UCSD-AML1 (cell line): ENCODE data around the gene INPP1.
A peak's percentile ranks its signal among the peaks of the same experiment; 100 is the strongest.
"Not testable (repeated sequence)": the region's sequence is repeated elsewhere in the genome, so short reads cannot be mapped to it uniquely, and the experiment has no call there.

Source experiments
- DNase-seq: peaks from one replicate; lab custom pipeline; 2025; ENCODE audit not compliant: unreplicated experiment; lab: John Stamatoyannopoulos, UW

INPP1 gene, protein sequence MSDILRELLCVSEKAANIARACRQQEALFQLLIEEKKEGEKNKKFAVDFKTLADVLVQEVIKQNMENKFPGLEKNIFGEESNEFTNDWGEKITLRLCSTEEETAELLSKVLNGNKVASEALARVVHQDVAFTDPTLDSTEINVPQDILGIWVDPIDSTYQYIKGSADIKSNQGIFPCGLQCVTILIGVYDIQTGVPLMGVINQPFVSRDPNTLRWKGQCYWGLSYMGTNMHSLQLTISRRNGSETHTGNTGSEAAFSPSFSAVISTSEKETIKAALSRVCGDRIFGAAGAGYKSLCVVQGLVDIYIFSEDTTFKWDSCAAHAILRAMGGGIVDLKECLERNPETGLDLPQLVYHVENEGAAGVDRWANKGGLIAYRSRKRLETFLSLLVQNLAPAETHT

DNA sequence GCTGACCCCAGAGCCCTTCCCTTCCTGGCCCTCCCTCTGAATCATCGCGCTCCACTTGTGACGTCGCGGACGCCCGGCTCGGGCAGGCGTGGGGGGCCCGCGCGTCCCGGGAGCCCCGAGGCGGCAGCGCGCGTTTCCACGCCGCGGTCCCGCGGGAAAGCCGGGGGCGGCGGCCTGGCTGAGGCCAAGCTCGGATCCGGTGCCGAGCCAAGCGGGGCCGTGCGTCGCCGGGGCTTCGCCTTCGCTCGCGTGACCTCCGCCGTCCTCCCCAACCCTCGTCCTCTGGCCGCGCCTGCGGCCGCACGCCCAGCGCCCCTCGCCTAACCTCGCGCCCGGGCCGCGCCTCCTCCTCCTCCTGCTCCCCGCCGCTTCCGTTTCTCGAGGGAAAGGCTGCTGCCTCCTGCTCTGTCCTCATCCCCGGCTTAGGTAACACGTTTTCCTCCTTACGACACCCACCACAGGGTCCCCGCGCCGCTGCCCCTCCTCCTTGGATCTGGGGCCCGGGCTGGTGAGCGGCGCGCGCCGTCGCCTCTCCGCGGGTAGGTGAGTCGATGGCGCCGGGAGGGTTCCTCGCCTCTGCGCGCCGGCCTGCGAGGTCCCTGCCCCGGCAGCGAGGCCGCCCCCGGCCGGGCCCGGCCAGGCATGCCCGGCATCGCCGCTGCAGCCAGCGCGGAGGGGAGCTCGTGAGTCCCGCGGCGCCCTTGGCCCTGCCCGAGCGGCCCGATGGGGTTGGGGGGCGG lies at the start of gene INPP1:
Gene INPP1 (plus strand): TSS at position 54 of the 740 bp plus-strand sequence. CDS start 16,514 bp downstream, outside the sequence.
- DNase-seq, result peak; percentile 76

DNA sequence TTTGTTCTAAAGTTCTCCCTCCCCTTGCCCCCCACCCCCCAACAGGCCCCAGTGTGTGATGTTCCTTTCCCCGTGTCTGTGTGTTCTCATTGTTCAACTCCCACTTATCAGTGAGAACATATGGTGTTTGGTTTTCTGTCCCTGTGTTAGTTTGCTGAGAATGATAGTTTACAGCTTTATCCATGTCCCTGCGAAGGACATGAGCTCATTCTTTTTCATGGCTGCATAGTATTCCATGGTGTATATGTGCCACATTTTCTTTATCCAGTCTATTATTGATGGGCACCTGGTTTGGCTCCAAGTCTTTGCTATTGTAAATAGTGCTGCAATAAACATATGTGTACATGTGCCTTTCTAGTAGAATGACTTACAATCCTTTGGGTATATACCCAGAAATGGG lies 45.5 kb upstream of the INPP1 start:
- DNase-seq, result not testable (repeated sequence)

DNA sequence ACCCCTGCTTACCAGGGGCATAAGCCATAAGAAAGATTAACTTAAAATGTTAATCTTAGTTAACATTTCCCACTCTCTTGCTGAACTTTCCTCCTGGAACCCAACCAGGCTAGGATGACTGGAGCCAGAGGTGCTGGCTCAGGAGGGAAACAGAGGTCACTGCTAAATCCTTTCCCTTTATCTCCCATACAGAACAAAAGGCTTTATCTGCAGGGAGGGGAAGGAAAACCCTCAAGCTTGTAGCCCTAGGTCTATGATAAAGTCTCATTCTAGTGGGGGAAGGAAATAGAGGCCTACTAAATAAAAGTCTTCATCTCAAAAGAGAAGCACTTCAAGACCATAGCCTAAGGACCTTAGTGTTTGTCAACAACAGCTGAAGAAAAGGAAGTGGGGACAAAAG lies 42.4 kb upstream of the INPP1 start:
- DNase-seq, result no peak

DNA sequence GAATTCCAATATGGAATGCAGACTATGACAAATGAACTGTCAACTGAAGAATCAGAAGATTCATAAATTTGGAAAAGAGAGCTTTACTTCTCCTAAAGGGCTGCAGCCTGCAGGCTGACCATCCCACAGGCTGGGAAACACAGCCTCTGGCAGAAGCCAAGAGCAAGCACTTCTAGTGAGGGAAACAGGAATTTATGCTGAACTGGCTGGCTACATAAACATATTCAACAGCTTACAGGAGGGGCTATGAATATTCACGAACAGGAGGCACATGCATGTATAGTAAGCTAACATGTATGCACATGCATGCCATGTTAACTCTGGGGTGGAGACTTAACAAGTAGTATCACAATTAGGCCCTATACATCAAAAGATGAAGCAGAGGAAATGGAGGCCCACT lies 41.3 kb upstream of the INPP1 start:
- DNase-seq, result no peak

DNA sequence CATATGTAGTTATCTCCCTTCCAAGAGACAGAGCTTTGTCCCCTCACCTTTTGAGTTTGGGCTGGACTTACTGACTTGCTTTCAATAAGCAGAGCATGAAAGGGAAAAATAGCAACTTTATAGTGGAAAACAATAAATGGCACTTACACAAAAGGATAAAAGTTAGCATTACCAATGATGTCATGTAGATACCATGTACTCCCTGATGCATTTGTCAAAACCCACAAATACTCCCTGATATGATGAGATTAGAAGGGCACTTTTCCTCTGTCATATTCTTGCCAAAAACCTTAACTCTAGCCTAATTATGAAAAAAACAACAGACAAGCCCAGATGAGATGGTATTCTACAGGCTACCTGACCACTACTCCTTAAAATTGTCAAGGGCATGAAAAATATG lies 39.7 kb upstream of the INPP1 start:
- no peak for DNase-seq

DNA sequence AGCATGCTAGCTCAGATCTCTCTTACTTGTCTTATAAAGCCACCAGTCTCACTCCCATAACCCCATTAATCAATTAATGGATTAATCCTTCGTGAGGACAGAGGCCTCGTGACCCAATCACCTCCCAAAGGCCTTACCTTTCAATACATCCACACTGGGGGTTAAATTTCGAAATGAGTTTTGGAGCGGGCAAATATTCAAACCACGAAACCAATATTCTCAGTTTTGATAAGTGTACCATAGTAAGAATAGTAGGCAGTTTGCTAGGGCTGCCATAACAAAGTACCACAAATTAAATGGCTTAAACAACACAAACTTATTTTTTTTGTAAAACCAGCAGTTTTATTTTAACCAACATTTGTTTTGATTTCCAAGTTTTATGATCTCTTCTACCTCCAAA lies 39.0 kb upstream of the INPP1 start:
- DNase-seq, result no peak

DNA sequence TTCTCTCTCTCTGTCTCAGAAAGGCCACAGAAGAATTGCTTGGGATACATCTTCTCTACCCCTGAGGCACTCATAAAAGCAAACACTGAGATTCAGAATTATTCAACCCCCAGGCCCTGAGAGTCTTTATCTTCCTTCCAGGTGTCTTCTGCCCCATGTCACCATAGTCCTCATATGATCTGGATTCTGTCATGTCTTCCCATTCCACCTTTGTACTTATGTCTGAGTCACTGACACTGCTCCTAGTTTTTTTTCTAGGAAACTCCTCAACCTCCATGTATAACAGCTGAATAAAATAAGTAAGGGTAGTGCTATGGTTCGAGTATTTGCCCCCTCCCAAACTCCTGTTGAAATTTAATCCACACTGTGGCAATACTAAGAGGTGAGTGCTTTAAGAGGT lies 35.4 kb upstream of the INPP1 start:
- no peak for DNase-seq

DNA sequence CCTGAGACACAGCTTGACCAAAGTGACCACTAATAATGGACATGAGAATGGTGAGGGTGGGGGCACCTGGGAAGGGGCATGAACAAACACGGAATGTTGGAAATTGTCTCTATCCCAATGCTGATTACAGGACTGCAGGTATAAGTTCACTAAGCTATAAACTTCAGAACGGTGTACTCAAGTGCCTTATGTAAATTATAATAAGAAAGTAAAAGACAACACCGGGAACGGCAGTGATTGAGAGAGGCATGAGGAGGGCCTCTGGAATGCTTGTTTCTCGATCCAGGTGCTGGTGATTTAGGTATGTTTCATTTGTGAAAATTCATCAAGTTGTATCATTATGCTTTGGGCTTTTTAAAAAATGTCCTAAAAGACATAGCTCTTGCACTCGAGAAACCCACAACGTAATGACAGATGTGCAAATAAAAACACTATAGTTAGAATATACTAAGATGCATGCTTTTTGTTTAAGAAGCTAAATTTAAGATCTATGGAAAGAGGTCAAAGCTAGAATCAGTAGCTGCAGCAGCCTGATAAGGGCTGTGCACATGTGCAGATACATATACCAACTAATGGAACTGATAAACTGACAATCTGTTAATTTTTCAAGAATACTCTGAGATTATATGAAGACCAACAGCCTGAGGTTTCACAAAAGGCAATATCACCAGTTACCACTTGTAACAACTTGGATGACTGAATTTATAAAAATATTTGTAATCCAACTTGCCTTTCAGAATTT lies 31.3 kb upstream of the INPP1 start:
- DNase-seq, result no peak

DNA sequence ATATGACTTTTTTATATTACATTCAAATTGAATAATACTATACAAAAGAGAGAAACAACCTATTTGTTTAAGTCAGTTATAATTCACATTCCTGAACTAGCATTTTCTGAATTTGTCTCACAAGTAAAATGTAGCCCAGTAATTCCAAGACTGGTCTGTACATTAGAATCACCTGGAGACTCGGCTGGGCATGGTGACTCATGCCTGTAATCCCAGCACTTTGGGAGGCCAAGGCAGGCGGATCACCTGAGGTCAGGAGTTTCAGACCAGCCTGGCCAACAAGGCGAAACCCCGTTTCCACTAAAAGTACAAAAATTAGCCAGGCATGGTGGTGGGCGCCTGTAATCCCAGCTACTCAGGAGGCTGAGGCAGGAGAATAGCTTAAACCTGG lies 30.8 kb upstream of the INPP1 start:
- not testable (repeated sequence) for DNase-seq

DNA sequence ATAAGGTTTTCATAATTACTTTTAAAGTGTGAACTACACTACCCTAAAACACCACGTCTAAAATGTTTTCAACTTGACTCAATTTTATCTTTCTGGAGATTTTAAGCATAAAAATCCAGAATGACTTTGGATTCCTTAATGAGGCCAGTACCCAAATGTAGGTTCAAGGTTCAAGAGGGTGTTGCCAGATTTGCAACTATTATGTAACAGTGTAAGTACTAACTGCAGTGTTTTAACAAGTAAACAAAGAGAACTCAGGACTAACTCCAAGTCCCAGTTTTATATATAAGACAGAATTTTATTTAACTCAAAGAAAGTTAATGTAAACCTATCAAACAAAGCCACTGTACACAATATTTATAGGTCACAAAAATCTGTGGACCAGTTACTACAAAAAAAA lies 29.5 kb upstream of the INPP1 start:
- no peak for DNase-seq

DNA sequence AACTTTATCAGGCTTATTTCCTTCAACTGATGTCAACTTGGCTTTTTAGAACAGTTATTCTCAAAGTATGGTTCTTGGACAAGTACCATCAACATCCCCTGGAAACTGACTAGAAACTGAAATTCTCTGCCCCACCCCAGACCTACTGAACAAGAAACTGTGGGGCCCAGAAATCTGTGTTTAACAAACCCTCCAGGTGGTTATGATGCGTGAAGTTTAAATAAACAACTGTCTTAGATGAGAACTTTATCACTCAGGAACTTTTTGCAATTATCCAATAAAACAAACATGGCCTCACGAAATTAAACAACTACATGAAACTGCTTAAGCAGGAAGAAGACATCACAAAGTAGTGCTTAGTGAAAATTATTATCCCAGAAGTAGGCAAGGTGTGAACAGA lies 28.1 kb upstream of the INPP1 start:
- no peak for DNase-seq

DNA sequence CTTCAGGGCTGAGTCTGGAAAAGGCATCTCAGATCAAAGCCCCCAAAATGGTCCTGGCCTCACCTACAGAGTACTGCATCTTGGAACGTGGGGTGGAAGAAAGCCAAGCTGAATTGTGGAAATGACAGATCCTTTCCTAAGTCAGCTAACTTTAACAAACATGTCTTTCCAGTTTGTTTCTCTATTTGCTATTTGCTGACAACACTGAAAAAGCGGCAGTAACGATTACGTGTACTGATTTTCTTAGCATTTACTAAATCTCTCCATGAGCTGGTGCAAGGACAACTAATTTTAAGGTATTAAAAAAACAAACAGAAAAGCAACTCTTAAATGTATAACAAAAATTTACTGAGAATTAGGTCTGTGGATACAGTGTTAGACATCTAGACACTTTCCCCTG lies 24.9 kb upstream of the INPP1 start:
- DNase-seq, result no peak

DNA sequence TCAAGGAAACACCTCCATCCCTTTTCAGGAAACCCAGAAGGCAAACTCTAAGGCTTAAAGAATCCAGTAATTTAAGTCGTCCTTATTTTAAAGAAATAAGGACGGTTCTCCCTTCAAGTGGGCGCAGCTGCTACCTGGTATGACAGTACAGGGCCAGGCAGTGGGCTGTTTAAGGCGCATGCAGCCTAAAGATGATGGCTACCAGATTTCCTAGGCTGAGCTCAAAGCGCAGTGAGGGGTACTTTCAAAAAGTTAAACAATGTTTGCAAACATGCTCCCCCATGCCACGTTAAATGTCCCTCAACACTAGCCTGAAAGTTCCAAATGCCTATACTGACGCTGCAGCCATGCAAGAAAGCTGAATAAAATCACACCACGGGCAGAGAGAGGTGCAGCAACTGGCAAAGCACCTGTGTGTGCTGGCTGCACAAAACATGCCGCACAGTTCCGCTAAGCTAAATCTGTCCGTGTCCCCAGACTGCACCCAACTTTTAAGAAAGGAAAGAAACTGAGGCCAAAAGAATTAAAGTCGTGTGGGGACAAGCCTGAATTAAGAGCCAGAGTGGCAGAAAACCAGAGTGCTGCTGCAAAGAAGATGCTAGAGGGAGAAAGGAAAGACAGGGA lies 24.3 kb upstream of the INPP1 start:
- peak; percentile 50 for DNase-seq

DNA sequence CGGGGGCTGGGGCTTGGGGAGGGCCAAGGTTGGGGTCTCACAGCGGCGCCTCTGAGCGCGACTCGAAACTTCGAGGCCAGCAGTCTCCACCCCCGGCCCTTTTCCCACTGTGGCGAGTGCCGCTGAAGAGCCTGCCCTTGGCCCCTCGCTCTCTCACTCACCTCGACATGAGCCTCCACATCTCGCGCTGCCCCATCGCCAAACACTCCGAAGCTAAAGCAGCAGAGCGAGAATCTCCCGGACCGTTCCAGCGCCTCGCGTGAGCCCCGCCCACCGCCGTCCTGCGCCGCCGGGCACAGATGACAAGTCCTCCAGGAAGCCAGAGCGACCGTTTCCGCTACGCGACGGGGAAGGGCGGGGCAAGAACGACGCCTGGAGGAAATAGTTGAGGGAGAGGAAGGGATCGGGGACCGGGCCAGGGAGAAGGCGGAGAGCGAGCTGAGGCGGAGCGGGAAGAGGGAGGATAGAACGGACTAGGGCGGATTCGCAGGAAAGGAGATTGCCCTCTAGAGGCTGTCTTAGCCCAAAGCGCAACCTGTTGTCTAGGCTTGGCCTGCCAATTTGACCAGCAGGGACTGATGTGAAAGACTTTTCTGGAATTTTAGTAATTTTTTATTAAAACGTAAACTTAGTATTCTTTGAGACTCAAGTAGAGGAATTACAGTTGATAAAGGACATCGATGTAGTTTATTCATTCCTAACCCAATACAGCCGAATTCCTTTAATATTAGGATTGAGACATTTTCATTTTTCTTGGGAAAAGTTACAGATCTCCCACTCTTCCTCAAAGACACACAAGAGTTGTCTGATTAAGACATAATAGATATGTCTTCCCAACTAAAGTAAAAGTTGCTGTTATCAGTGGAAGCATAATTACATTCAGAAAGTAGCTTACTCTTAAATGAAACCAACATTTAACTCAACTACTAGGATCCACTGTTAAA lies 23.6 kb upstream of the INPP1 start, which contains the start of gene HIBCH:
Gene HIBCH (minus strand): TSS at position 272 of the 944 bp plus-strand sequence. CDS start 76 bp downstream, at position 196.
- DNase-seq, result peak; percentile 99

DNA sequence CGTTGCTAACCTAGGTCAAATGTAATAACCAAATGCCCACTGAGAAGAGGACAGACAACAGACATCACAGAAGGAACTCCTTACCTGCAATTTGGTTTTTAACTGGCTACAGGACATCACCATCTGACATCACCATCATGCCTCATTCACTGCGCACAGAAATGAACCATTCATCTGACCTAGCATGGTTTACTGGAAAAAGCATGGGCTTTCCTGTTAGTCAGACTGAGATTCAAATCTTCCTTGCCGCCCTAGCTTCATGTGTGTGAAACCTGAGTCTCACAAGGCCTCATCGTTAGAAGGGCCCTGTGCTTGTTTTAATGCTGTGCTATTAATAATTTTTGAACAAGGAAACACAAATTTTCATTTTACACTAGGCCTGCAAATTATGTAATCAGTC lies 22.7 kb upstream of the INPP1 start:
- no peak for DNase-seq

DNA sequence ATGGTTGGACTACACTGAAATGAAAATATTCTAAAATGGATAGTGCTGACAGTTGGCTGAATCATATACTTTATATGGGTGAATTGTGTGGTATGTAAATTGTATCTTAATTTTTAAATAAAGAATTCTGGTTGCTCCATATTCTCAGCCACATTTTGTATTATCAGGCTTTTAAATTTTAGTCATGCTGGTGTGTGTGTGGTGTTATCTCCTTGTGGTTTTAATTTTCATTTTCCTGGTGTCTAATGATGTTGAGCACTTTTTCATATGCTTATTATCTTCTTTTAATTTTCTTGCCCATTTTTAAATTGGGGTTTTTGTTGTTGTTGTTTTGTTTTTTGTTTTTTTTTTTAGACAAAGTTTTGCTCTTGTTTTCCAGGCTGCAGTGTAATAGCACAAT lies 20.0 kb upstream of the INPP1 start:
- DNase-seq, result no peak

DNA sequence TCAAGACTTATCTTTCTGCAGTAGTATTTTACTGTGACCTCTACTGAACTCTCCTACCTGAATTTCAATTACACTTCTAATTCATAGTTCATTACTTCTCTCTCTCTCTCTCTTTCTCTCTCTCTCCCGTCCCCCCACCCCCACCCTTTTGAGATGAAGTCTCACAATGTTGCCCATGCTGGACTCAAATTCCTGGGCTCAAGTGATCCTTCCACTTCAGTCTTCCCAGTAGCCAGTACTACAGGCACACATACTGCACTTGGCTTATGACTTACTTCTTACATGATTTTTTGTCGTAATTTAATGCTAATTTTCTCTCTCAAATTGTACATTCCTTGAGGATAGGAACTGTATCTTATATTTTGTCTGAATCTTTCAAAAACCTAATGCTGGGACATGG lies 17.8 kb upstream of the INPP1 start:
- DNase-seq, result no peak

DNA sequence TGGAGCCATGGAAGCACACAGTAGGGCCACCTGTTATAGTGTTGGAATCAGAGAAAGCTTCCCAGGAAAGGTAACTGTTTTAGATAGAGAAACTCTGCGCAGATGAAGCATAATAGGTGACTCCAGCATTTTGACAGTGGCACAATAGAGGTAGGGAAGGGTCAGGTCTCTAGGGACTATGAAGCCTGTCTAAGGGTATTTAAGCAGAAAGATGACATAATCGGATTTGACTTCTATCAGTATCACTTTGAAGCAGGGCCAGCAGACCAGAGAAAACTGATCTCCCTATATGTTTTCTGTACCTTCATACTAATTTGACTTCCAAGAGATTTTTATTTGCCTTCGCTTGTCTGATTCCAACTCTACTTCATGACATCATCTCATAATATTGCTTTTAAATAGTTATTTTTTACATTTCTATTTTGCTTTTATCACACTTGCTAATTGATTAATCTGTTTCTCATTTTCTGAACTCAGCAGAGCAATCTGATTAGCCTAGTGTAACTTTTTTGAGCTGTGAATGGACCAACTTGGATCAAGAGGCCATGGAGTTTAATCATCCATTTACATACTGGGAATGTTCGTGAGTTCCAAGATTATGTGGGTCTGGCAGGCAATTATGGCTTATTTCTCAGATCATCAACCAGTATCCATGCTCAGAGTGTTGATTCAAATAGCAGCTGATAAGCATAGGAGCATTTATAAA lies 15.4 kb upstream of the INPP1 start:
- no peak for DNase-seq

DNA sequence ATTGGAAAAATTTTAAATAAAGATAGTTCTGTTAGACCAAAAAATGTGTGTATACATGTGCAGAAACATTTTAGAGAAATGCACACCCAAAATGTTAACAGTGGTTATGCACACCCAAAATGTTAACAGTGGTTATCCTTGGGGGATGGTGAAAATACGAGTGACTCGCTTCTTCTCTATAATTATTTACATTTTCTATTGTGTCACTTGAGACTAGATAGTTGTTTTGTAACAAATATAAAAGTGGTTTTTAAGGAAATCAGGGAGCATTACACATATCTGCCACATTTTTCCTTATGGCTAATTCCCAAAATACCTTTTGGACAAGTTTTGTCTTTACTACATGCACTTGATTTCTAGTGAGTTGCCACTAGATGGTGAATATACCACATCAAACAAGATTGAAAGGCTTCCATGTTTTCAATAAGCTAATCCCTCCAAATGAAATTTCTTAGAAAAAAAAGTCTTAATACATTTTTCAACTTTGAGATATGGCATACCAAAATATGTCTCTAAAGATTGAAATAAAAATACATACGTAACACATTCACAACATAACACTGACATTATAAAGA lies 14.7 kb upstream of the INPP1 start:
- no peak for DNase-seq
